NCI-H345 (cell line): ENCODE data around the gene CRELD2.

Source experiments
- DNase-seq: peaks from one replicate; lab custom pipeline; 2025; lab: John Stamatoyannopoulos, UW

The CRELD2 gene

GRCh38 chr22:49968831-49969661 lies 50.6 kb downstream of the CRELD2 start:
- no peak for DNase-seq

GRCh38 chr22:49969751-49970527 lies 51.5 kb downstream of the CRELD2 start:
- no peak for DNase-seq

- DNase-seq: peak; percentile 62
Observed at GRCh38 chr22:49970528-49971231, 52.2 kb downstream of the CRELD2 start.

GRCh38 chr22:49971232-49972162 lies 53.1 kb downstream of the CRELD2 start:
- no peak for DNase-seq

- DNase-seq: no peak
Observed at GRCh38 chr22:49972163-49973017, 54.0 kb downstream of the CRELD2 start.

GRCh38 chr22:49973018-49973961 lies 54.9 kb downstream of the CRELD2 start:
- DNase-seq: no peak

GRCh38 chr22:49975543-49976389 lies 57.3 kb downstream of the CRELD2 start:
- no peak for DNase-seq

- DNase-seq: no peak
Observed at GRCh38 chr22:49976439-49977175, 58.2 kb downstream of the CRELD2 start.
